K562 (cell line): ENCODE results near the gene LDAH. TPM values are rescaled to one million over a fixed set of nuclear protein-coding genes. Genes with fewer than 3 reads are reported as not detected.

Experiments
- CAMTA2 ChIP-seq: fragments of 250-450 bp; sonication (Bioruptor Pico); conservative IDR thresholded peaks from 2 replicates; pipeline ENCODE4 v1.5.1; 2022
- ESRRB ChIP-seq: fragments of 250-450 bp; sonication (Bioruptor Pico); IDR thresholded peaks from 2 replicates; pipeline ENCODE4 v1.5.0; 2020; ENCODE audit warnings: mild to moderate bottlenecking, moderate library complexity, borderline replicate concordance
- HIVEP1 ChIP-seq: fragments of 250-450 bp; sonication (Bioruptor Pico); IDR thresholded peaks from 2 replicates; pipeline ENCODE4 v1.4.0; 2020; ENCODE audit warnings: mild to moderate bottlenecking
- ILF3 ChIP-seq: fragments of 450-650 bp; IDR thresholded peaks from 2 replicates; pipeline ENCODE4 v1.6.1; 2018; ENCODE audit warnings: antibody characterized with exemption, mild to moderate bottlenecking, moderate library complexity, borderline replicate concordance
- MCM5 ChIP-seq: fragments of 450-650 bp; IDR thresholded peaks from 2 replicates; pipeline ENCODE4 v1.6.1; 2016; ENCODE audit warnings: low read depth
- MYNN ChIP-seq, 2 experiments: sonication (generic); formaldehyde crosslinking in 1 of 2; IDR thresholded peaks; 2 replicates each; pipeline versions ENCODE4 v1.5.0 to v1.6.1; 2016 to 2020; ENCODE audit warnings: antibody characterized with exemption in 1 of 2, missing genetic modification reagents in 1 of 2
- NCOA4 ChIP-seq: fragments of 450-650 bp; IDR thresholded peaks from 2 replicates; pipeline ENCODE4 v1.6.1; 2018; ENCODE audit warnings: mild to moderate bottlenecking; ENCODE audit not compliant: partially characterized antibody
- NCOR1 ChIP-seq: fragments of 450-650 bp; IDR thresholded peaks from 2 replicates; pipeline ENCODE4 v1.6.1; 2016; ENCODE audit warnings: mild to moderate bottlenecking, moderate library complexity
- PTTG1 ChIP-seq: fragments of 450-650 bp; IDR thresholded peaks from 2 replicates; pipeline ENCODE4 v1.6.1; 2016; ENCODE audit warnings: low read depth, mild to moderate bottlenecking, missing genetic modification characterization, missing compliant biosample characterization
- RAD21 ChIP-seq, 2 experiments: fragments of 250-450 bp in 1 of 2; fragments of 450-650 bp in 1 of 2; sonication (Bioruptor Pico) in 1 of 2; formaldehyde crosslinking in 1 of 2; IDR thresholded peaks in 1 of 2; conservative IDR thresholded peaks in 1 of 2; 2 replicates each; pipeline versions ENCODE4 v1.4.0 to v1.8.0; 2020 to 2022; ENCODE audit warnings: mild to moderate bottlenecking in 2 of 2, moderate library complexity in 1 of 2
- RBFOX2 ChIP-seq: fragments of 200-400 bp; formaldehyde crosslinking; IDR thresholded peaks from 2 replicates; pipeline ENCODE4 v1.6.1; 2017; ENCODE audit warnings: low read depth, mild to moderate bottlenecking, low read length, moderate library complexity
- SIN3A ChIP-seq, 2 experiments: fragments of 150-350 bp in 1 of 2; IDR thresholded peaks; 2 replicates each; pipeline ENCODE4 v1.6.1; 2011 to 2016; ENCODE audit warnings: borderline replicate concordance in 2 of 2, low read depth in 2 of 2, low read length in 2 of 2, mild to moderate bottlenecking in 2 of 2, moderate library complexity in 2 of 2; ENCODE audit not compliant: control insufficient read depth in 1 of 2
- SIRT6 ChIP-seq: IDR thresholded peaks from one replicate; pipeline ENCODE4 v1.6.1; 2012; ENCODE audit warnings: low read depth, mild to moderate bottlenecking, control low read depth, inconsistent platforms, low read length, moderate library complexity
- ZFP36 ChIP-seq: fragments of 150-350 bp; IDR thresholded peaks from 2 replicates; pipeline ENCODE4 v1.6.1; 2018; ENCODE audit warnings: low read length, low read depth; ENCODE audit not compliant: partially characterized antibody
- ZNF133 ChIP-seq: fragments of 250-450 bp; sonication (Bioruptor Pico); IDR thresholded peaks from 2 replicates; pipeline ENCODE4 v1.4.0; 2020; ENCODE audit warnings: mild to moderate bottlenecking
- ZNF140 ChIP-seq: fragments of 250-450 bp; sonication (Bioruptor Pico); IDR thresholded peaks from 2 replicates; pipeline ENCODE4 v1.8.0; 2021; ENCODE audit warnings: moderate library complexity, mild to moderate bottlenecking, inconsistent platforms
- ZNF217 ChIP-seq: sonication (generic); formaldehyde crosslinking; IDR thresholded peaks from 2 replicates; pipeline ENCODE4 v1.8.0; 2022; ENCODE audit warnings: mild to moderate bottlenecking, missing genetic modification reagents
- ZNF324 ChIP-seq: fragments of 250-450 bp; sonication (Bioruptor Pico); IDR thresholded peaks from 2 replicates; pipeline ENCODE4 v1.4.0; 2020; ENCODE audit warnings: mild to moderate bottlenecking
- polyA plus RNA-seq, 8 experiments: library from polyadenylated mRNA; depleted of rRNA in 4 of 8; stranded (reverse) in 5 of 8; unstranded in 3 of 8; fragments of >200 nt; fragmentation: Nextera tagmentation in 2 of 8; fragmentation: Illumina TruSeq in 1 of 8; extraction: Ambion mirVana in 2 of 8; extraction: Trizol in 1 of 8; gene quantifications; 2 replicates each; pipeline versions ENCODE4 v1.2.1 to v1.2.3, GENCODE V29; 2011 to 2014; ENCODE audit warnings: inconsistent platforms in 1 of 8, missing spikeins in 1 of 8
- total RNA-seq, 7 experiments: library from RNA; depleted of rRNA in 6 of 7; stranded (reverse); fragments of >200 nt in 6 of 7; fragmentation: Illumina TruSeq in 2 of 7; extraction: Trizol in 2 of 7; gene quantifications; 2 replicates each; pipeline versions ENCODE4 v1.2.1 to v1.2.3, GENCODE V29; 2011 to 2021; ENCODE audit warnings: low replicate concordance in 1 of 7
- TF ChIP-seq, protein P1 (sequence below): fragments of 150-350 bp; IDR thresholded peaks from 2 replicates; pipeline ENCODE4 v1.6.1; 2014; ENCODE audit warnings: low read depth, mild to moderate bottlenecking, low read length, borderline replicate concordance
- TF ChIP-seq, protein P2 (sequence below): sonication (generic); IDR thresholded peaks from 2 replicates; pipeline ENCODE4 v1.6.1; 2016
- TF ChIP-seq, protein P3 (sequence below): sonication (generic); formaldehyde crosslinking; IDR thresholded peaks from 2 replicates; pipeline ENCODE4 v1.9.0; 2022; ENCODE audit warnings: mild to moderate bottlenecking, missing genetic modification reagents

Gene LDAH
- total and polyA plus RNA-seq, 9 of the 15 experiments (the other 6 are each of a cell fraction or from before 2014, with no cell fraction given), result 22.3 to 60.1 (median 40.0) TPM

DNA sequence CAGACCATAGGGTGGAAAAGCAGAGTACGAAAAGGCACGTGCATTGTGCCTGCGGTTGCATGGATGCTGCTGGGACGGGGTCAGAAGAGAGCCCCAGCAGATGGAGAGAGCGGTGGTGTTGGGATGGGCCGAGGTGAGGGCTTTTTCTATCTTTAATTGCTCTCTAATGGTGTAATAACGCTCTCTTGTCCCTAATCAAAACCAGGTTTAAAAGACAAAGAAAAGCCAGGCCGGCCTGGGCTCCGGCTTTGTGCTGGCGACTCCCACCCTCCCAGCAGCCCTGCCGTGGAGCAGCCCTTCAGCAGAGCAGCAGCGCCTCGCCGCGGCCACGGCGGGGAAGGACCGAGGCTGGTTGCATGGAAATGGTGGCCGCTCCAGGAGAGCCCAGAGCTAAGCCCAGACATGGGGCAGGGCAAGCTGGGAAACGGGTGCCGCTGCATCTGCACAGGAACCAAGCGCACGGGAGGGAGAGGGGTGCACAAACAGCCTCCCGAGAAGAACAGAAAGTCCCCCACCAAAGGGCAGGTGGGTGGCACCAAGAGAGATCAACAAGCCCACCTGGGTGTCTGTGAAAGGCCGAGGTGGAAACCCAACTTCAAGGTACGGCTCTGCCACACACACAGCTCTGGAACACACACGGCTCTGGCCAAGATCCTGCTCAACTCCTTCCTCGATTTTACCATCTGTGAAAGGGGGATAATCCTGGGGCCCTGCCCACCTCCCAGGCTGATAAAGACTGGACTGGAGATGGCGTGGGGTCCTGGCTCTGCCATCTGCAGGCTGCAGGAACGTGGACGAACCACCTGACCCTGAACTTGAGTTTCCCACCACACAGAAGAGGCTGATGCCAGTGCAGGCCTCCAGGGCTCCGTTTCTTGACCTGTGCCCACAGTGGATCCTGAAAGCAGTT lies 187.0 kb downstream of the LDAH start (continued):
- 0 out of 2 replicates have a peak, but pooled peaks have one; percentile 37 for TF ChIP-seq HIVEP1 (CRISPR knock-in tag)
- TF ChIP-seq RBFOX2, result 0 out of 2 replicates have a peak, but pooled peaks have one; percentile 20
- no peak for TF ChIP-seq NCOR1
- no peak for TF ChIP-seq ESRRB (CRISPR knock-in tag)
- TF ChIP-seq RAD21 (CRISPR knock-in tag; conservative IDR thresholded peaks at IDR 0.05 in 1 of 2, IDR thresholded peaks at IDR 0.05 in 1 of 2), result peak; percentile 99 to 100
- no peak for TF ChIP-seq SIN3A (IDR thresholded peaks at IDR 0.05; ENCODE audit: borderline replicate concordance in 2 of 2, control insufficient read depth in 1 of 2, low read depth in 2 of 2, low read length in 2 of 2)
- TF ChIP-seq, protein P1, sequence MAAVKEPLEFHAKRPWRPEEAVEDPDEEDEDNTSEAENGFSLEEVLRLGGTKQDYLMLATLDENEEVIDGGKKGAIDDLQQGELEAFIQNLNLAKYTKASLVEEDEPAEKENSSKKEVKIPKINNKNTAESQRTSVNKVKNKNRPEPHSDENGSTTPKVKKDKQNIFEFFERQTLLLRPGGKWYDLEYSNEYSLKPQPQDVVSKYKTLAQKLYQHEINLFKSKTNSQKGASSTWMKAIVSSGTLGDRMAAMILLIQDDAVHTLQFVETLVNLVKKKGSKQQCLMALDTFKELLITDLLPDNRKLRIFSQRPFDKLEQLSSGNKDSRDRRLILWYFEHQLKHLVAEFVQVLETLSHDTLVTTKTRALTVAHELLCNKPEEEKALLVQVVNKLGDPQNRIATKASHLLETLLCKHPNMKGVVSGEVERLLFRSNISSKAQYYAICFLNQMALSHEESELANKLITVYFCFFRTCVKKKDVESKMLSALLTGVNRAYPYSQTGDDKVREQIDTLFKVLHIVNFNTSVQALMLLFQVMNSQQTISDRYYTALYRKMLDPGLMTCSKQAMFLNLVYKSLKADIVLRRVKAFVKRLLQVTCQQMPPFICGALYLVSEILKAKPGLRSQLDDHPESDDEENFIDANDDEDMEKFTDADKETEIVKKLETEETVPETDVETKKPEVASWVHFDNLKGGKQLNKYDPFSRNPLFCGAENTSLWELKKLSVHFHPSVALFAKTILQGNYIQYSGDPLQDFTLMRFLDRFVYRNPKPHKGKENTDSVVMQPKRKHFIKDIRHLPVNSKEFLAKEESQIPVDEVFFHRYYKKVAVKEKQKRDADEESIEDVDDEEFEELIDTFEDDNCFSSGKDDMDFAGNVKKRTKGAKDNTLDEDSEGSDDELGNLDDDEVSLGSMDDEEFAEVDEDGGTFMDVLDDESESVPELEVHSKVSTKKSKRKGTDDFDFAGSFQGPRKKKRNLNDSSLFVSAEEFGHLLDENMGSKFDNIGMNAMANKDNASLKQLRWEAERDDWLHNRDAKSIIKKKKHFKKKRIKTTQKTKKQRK, result no peak
- TF ChIP-seq SIRT6, result no peak
- no peak for TF ChIP-seq NCOA4
- 0 out of 2 replicates have a peak, but pooled peaks have one; percentile 57 for TF ChIP-seq MYNN (IDR thresholded peaks at IDR 0.05)
- TF ChIP-seq MYNN (CRISPR knock-in tag; IDR thresholded peaks at IDR 0.05), result no peak
- no peak for TF ChIP-seq ZNF140
- TF ChIP-seq, protein P2, sequence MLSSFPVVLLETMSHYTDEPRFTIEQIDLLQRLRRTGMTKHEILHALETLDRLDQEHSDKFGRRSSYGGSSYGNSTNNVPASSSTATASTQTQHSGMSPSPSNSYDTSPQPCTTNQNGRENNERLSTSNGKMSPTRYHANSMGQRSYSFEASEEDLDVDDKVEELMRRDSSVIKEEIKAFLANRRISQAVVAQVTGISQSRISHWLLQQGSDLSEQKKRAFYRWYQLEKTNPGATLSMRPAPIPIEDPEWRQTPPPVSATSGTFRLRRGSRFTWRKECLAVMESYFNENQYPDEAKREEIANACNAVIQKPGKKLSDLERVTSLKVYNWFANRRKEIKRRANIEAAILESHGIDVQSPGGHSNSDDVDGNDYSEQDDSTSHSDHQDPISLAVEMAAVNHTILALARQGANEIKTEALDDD, result no peak
- no peak for TF ChIP-seq ZNF133 (CRISPR knock-in tag)
- no peak for TF ChIP-seq ZNF324 (CRISPR knock-in tag)
- TF ChIP-seq MCM5, result no peak
- no peak for TF ChIP-seq ZFP36
- no peak for TF ChIP-seq CAMTA2 (CRISPR knock-in tag)
- no peak for TF ChIP-seq ZNF217 (CRISPR knock-in tag)
- TF ChIP-seq PTTG1, result no peak
- TF ChIP-seq, protein P3, sequence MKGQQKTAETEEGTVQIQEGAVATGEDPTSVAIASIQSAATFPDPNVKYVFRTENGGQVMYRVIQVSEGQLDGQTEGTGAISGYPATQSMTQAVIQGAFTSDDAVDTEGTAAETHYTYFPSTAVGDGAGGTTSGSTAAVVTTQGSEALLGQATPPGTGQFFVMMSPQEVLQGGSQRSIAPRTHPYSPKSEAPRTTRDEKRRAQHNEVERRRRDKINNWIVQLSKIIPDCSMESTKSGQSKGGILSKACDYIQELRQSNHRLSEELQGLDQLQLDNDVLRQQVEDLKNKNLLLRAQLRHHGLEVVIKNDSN (CRISPR knock-in tag), result peak; percentile 21; the same call in 1 of the 2 replicates
- TF ChIP-seq ILF3, result no peak
